ENCODE measurements around the gene SIRT4.

SIRT4 gene

DNA sequence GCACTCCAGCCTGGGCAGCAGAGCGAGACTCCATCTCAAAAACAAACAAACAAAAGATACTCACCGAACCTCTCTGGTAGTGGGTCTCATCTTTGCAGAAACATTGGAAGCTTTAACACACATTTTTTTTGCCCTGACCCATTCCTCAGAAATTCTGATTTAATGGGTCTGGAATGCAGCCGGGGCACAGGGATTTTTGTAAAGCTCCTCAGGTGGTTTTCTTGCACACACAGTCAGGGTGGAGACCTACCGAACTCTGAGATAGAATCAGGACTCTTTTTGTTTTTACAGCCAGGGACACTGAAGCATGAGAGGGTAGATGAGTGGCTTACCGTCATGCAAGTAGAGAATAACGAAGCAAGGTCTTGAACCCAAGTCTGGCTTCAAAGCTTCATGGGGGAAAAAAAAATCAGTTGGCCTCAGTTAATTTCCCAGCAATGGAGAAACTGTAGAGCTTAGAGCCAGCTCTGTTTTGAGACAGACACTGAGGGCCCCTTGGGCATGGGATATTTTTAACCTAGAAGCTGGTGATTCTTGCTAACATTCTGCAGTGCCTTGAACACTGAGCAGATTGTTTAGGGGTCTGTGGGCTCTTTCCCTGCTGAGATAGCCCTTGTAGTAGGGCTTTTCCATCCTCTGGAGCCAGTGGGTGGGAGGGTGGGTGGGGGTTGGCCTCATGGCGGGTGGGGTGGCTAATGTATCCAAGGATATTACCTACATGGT is 15.2 kb upstream of the SIRT4 start:
- Histone ChIP-seq H3K9ac (ENCODE audit: low read length) (no peak overlapping the region), H3K36me3 (ENCODE audit: control insufficient read depth, low read depth, low read length) (no peaks in the 10 kb centered on the region), H3K27me3 (ENCODE audit: control insufficient read depth, insufficient read depth, low read length) (no peaks in the 10 kb centered on the region), H3K4me3 (ENCODE audit: low read length) (no peak overlapping the region), H3K4me1 (ENCODE audit: control insufficient read depth, low read depth, low read length) (peaks cover 5% of the 10 kb centered on the region), H3K9me3 (ENCODE audit: control insufficient read depth, low read depth, low read length) (no peaks in the 10 kb centered on the region), H3K27ac (ENCODE audit: low read length) (no peak overlapping the region)

DNA sequence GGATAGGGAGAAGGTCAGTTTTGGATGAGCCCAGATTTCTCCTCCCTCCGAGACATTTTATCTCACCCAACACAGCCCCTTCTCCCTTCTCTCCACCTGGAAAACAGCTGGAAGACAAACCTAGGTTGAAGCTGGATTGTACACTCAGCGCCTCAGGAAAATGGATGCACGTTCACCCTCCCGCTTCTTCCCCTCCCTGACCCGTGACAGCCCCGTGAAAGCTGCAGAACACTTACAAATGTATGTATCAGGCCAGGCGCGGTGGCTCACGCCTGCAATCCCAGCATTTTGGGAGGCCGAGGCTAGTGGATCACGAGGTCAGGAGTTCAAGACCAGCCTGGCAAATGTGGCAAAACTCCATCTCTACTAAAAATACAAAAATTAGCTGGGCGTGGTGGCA is 14.6 kb upstream of the SIRT4 start:
- peaks cover 5% of the 10 kb centered on the region for H3K4me1 ChIP-seq (ENCODE audit: control insufficient read depth, low read depth, low read length)
- H3K9me3 ChIP-seq (ENCODE audit: control insufficient read depth, low read depth, low read length) = no peaks in the 10 kb centered on the region
- H3K36me3 ChIP-seq (ENCODE audit: control insufficient read depth, low read depth, low read length) = no peaks in the 10 kb centered on the region

DNA sequence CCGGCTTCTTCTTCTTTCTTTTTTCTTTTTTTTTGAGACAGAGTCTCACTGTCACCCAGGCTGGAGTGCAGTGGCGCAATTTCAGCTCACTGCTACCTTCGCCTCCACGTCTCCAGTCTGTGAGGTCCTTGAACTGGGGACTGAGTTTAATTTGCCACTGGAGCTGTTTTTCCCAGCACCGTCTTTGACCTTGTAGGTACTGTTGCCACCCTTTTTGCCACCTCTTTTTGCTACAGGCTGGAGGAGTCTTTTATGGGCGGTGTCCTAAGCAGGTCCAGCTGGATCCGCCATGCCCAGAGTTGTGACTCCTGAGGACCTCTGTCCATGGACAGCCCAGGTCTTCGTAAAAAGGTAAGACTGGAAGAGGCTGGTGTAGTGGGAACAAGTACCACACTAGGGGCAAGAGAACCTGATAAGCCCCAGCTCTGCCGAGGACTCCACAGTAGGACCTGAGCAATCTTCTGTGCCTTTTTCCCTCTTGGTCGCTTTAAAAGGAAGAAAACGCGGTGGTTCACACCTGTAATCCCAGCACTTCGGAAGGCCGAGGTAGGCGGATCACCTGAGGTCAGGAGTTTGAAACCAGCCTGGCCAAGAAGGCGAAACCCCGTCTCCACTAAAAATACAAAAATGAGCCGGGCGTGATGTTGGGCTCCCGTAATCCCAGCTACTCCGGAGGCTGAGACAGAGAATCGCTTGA is 11.4 kb upstream of the SIRT4 start:
- H3K36me3 ChIP-seq (ENCODE audit: control insufficient read depth, low read depth, low read length) = no peaks in the 10 kb centered on the region
- H3K27me3 ChIP-seq (ENCODE audit: control insufficient read depth, insufficient read depth, low read length) = no peaks in the 10 kb centered on the region
- no peaks in the 10 kb centered on the region for H3K9me3 ChIP-seq (ENCODE audit: control insufficient read depth, low read depth, low read length)
- H3K27ac ChIP-seq (ENCODE audit: low read length) = peak overlapping the region; percentile 98
- H3K9ac ChIP-seq (ENCODE audit: low read length) = peak overlapping the region; percentile 95
- peaks cover 10% of the 10 kb centered on the region for H3K4me1 ChIP-seq (ENCODE audit: control insufficient read depth, low read depth, low read length)
- peak overlapping the region; percentile 48 for H3K4me3 ChIP-seq (ENCODE audit: low read length)

More for the DNA sequence above, 14.6 kb upstream of the SIRT4 start:
- no peak overlapping the region for H3K9ac ChIP-seq (ENCODE audit: low read length)
- H3K27ac ChIP-seq (ENCODE audit: low read length) = no peak overlapping the region
- H3K27me3 ChIP-seq (ENCODE audit: control insufficient read depth, insufficient read depth, low read length) = no peaks in the 10 kb centered on the region
- H3K4me3 ChIP-seq (ENCODE audit: low read length) = no peak overlapping the region

DNA sequence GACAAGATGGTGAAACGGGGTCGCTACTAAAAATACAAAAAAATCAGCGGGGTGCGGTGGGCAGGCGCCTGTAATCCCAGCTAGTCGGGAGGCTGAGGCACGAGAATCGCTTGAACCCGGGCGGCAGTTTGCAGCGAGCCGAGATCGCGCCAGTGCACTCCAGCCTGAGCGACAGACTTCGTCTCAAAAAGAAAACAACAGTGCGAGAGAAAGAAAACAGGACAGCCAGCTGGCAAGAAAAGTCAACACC is 9.8 kb upstream of the SIRT4 start:
- Histone ChIP-seq H3K27ac (ENCODE audit: low read length) (peak overlapping the region; percentile 98), H3K9ac (ENCODE audit: low read length) (peak overlapping the region; percentile 95), H3K27me3 (ENCODE audit: control insufficient read depth, insufficient read depth, low read length) (no peaks in the 10 kb centered on the region), H3K4me1 (ENCODE audit: control insufficient read depth, low read depth, low read length) (peaks cover 10% of the 10 kb centered on the region), H3K4me3 (ENCODE audit: low read length) (peak overlapping the region; percentile 75), H3K9me3 (ENCODE audit: control insufficient read depth, low read depth, low read length) (no peaks in the 10 kb centered on the region), H3K36me3 (ENCODE audit: control insufficient read depth, low read depth, low read length) (no peaks in the 10 kb centered on the region)

DNA sequence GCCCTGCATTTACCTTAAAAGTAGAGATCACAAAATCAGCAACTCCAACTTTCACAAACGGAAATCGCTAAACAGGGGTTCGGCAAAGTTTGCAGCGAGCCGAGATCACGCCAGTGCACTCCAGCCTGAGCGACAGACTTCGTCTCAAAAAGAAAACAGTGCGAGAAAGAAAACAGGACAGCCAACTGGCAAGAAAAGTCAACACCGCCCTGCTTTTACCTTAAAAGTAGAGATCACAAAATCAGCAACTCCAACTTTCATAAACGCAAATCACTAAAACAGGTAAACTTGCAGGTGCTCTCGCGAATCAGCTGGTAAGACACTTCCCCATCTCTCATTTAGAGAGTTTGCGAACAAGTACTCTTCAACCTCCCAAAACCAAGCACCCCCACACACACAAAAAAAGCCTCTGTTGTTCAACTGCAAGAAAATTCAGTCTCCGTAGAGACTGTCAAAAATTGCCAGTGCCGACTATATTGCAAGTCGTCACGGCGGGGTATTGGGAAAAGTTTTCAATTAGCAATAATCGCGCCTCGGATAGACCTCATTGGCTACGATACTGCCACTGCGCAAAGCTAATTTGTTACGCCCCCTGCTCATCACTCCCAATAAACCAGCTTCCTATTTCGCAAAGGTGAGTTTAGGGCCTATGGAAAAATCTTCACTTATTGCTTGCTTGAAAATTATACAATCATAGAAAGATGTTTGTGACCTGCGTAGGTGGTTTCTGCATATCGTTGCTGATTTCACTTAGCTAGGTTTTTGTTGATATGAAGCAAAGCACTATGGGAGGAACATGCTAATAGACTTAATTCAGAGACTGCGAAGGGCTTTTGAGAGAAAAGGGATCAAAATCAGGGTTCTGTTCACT is 9.2 kb upstream of the SIRT4 start, which contains the start of gene RNU4-1:
TSS of gene RNU4-1 (minus strand) at position 577 of the 871 bp plus-strand sequence.
- Histone ChIP-seq H3K27me3 (ENCODE audit: control insufficient read depth, insufficient read depth, low read length) (no peaks in the 10 kb centered on the region), H3K4me1 (ENCODE audit: control insufficient read depth, low read depth, low read length) (peaks cover 10% of the 10 kb centered on the region), H3K9me3 (ENCODE audit: control insufficient read depth, low read depth, low read length) (no peaks in the 10 kb centered on the region), H3K4me3 (ENCODE audit: low read length) (peak within 1 kb of the TSS; percentile 75), H3K9ac (ENCODE audit: low read length) (peak within 1 kb of the TSS; percentile 95), H3K36me3 (ENCODE audit: control insufficient read depth, low read depth, low read length) (no peaks in the 10 kb centered on the region), H3K27ac (ENCODE audit: low read length) (peak within 1 kb of the TSS; percentile 100)

DNA sequence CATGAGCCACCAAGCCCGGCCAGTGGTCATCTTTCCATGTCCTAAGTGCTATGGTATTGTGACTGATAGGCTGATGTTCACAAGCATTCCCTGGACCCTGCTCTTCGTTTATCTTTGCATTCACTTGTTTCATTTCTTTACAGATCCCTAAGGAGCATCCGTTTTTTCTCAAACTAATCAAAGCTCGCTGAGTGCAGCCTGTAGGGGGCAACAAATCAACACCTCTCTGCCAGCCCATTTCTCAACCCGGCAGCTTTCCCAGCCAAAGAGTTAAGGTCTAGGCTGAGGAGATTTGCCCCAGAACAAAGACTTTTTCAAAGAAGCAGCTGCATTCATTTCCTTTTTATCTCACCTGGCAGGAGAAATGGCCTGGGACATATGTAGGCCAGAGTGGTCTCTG is 12.1 kb downstream of the SIRT4 start:
- Histone ChIP-seq H3K9me3 (ENCODE audit: control insufficient read depth, low read depth, low read length) (no peaks in the 10 kb centered on the region), H3K36me3 (ENCODE audit: control insufficient read depth, low read depth, low read length) (no peaks in the 10 kb centered on the region), H3K27ac (ENCODE audit: low read length) (no peak overlapping the region), H3K9ac (ENCODE audit: low read length) (no peak overlapping the region), H3K27me3 (ENCODE audit: control insufficient read depth, insufficient read depth, low read length) (no peaks in the 10 kb centered on the region), H3K4me1 (ENCODE audit: control insufficient read depth, low read depth, low read length) (no peaks in the 10 kb centered on the region), H3K4me3 (ENCODE audit: low read length) (no peak overlapping the region)

DNA sequence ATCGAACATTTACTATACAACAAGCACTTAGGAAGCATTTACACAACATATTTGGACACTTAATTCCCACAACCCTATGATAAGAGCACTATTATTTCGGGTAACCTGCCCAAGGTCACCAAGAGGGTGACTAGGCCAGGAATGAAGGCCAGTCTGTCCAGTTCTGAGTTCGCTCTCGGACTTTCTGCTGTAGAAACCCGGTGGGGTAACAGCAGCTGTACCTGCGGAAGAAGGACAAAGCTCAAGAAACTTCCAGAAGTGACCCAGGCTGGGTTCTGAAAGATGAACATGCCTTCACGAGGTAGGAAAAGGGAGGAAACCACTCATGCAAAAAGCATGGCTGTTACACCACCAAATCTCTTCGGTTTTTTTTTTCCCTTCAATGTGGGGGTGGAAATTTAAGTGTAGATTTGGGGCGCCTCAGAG is 14.7 kb downstream of the SIRT4 start:
- no peaks in the 10 kb centered on the region for H3K9me3 ChIP-seq (ENCODE audit: control insufficient read depth, low read depth, low read length)

DNA sequence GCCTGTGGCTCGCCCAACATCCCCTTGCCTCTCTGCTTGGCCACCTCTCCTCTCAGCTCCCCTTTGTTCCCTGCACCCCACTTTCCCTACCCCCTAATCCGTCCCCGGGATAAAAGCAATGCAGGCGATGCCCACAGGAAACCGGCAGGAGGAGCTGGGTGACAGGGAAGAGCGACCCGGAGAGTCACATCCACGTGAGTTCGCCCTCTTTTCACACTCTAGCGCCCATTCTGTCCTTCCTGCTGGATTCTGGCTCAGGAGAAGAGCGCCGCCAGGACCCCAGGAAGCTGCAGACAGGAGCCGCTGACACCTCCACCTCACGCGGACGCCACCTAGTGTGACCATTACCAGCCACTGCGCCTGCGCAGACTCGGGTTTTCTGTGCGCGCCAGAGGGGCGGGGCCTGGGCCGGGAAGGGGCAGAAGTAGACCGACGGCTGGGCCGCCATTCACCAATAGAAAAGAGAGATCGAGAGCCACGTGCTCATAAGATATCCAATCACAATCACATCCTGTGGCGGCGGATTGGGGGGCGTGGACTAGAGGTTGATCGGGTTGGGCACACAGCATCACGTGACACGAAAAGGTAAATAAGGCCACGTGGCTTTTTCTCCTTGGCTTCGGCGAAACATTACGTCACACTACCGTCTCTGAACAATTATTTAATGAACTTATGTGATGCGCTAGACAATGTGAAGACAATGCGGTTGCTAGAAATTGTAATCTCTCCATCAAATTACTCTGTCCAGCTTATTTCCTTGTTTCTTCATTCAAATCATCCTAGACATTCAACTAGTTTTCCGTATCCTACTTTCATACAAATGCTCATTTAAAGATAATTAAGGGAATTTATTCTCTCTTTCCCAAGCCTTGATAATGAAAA is 15.3 kb downstream of the SIRT4 start:
- Histone ChIP-seq H3K4me3 (ENCODE audit: low read length) (peak overlapping the region; percentile 57), H3K27me3 (ENCODE audit: control insufficient read depth, insufficient read depth, low read length) (no peaks in the 10 kb centered on the region), H3K9me3 (ENCODE audit: control insufficient read depth, low read depth, low read length) (no peaks in the 10 kb centered on the region), H3K36me3 (ENCODE audit: control insufficient read depth, low read depth, low read length) (no peaks in the 10 kb centered on the region), H3K4me1 (ENCODE audit: control insufficient read depth, low read depth, low read length) (no peaks in the 10 kb centered on the region), H3K27ac (ENCODE audit: low read length) (no peak overlapping the region), H3K9ac (ENCODE audit: low read length) (peak overlapping the region; percentile 45)

More for the DNA sequence above, 14.7 kb downstream of the SIRT4 start:
- Histone ChIP-seq H3K4me3 (ENCODE audit: low read length) (peak overlapping the region; percentile 57), H3K27me3 (ENCODE audit: control insufficient read depth, insufficient read depth, low read length) (no peaks in the 10 kb centered on the region), H3K4me1 (ENCODE audit: control insufficient read depth, low read depth, low read length) (no peaks in the 10 kb centered on the region), H3K27ac (ENCODE audit: low read length) (no peak overlapping the region), H3K9ac (ENCODE audit: low read length) (peak overlapping the region; percentile 45), H3K36me3 (ENCODE audit: control insufficient read depth, low read depth, low read length) (no peaks in the 10 kb centered on the region)

DNA sequence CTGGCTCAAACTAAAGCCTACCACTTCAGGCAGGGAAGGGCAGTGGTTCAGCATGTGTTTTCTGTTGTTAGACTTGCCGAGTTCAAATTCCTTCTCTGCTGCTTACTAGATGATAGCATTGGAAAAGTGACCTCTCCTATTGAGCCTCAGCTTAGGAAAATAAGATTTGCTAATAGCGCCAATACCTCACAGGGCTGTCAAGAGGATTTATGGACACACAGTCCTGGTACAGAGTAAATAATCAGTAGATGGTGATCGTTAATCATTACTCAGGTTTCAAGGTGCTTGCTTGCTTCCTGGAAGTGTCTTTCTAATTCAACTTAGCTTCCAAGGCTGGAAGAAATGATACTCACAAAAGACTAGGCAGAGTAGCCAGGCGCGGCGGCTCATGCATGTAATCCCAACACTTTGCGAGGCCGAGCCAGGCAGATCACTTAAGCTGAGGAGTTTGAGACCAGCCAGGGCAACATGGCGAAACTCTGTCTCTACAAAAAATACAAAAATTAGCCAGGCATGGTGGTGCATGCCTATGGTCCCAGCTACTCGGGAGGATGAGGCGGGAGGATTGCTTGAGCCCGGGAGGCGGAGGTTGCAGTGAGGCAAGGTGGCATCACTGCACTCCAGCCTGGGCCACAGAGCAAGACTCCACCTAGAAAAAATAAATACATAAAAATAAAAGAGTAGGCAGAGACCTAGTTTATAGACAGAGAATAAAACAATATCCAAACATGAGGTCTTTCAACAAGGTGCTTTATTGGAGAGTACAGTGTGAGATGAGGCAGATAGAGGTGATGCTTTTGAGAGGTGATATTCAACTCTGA is 19.5 kb downstream of the SIRT4 start:
- Histone ChIP-seq H3K4me3 (ENCODE audit: low read length) (no peak overlapping the region), H3K27ac (ENCODE audit: low read length) (no peak overlapping the region), H3K4me1 (ENCODE audit: control insufficient read depth, low read depth, low read length) (no peaks in the 10 kb centered on the region), H3K9me3 (ENCODE audit: control insufficient read depth, low read depth, low read length) (no peaks in the 10 kb centered on the region), H3K9ac (ENCODE audit: low read length) (no peak overlapping the region), H3K27me3 (ENCODE audit: control insufficient read depth, insufficient read depth, low read length) (peaks cover 4% of the 10 kb centered on the region), H3K36me3 (ENCODE audit: control insufficient read depth, low read depth, low read length) (no peaks in the 10 kb centered on the region)

DNA sequence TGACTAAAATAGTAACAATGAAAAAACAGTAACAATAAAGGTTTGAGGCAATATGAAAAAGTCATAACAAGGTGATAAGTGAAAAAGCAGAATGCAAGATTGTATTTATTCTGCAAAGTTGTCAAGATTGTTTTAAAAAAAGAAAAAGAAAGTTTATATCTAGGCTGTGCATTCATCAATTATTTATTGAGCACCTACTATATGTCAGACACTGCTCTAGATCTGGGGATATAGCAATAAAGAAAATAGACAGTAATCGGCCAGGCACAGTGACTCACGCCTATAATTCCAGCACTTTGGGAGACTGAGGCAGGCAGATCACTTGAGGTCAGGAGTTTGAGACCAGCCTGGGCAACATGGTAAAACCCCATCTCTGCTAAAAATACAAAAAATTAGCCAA is 21.7 kb downstream of the SIRT4 start:
- no peak overlapping the region for H3K9ac ChIP-seq (ENCODE audit: low read length)
- H3K9me3 ChIP-seq (ENCODE audit: control insufficient read depth, low read depth, low read length) = no peaks in the 10 kb centered on the region
- H3K36me3 ChIP-seq (ENCODE audit: control insufficient read depth, low read depth, low read length) = no peaks in the 10 kb centered on the region
- H3K27ac ChIP-seq (ENCODE audit: low read length) = no peak overlapping the region
- H3K4me1 ChIP-seq (ENCODE audit: control insufficient read depth, low read depth, low read length) = no peaks in the 10 kb centered on the region
- no peak overlapping the region for H3K4me3 ChIP-seq (ENCODE audit: low read length)
- H3K27me3 ChIP-seq (ENCODE audit: control insufficient read depth, insufficient read depth, low read length) = peaks cover 4% of the 10 kb centered on the region

Measured in iPS-18a (cell line).